Measurements from ENCODE around the gene ZNF436.

Gene ZNF436

DNA sequence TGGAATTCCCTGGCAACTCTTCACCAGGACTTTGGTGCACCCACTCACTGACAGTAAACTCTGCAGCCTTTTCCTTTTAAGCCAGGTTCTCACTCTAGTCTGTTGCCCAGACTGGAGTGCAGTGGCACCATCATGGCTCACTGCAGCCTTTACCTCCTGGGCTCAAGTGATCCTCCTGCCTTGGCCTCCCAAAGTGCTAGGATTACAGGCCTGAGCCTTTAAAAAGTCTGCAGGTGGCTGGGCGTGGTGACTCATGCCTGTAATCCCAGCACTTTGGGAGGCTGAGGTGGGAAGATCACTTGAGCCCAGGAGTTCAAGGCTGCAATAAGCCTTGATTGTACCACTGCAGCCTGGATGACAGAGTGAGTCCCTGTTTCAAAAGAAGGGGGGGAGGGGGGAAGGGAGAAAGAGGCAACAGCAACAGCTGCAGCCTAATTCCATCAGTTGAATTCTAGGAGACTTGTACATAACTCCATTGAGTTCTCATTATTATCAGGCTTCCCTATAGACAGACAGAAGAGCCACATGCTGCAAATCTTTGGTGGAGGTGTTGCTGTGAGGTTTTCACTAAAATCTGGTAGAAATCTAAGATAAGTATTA lies 17.4 kb downstream of the ZNF436 start:
- Histone ChIP-seq H3K4me1 (ENCODE audit: insufficient read depth, low read length, severe bottlenecking) (no peaks in the 10 kb centered on the region), H3K4me2 (ENCODE audit: low read length) (no peak overlapping the region), H3K27me3 (ENCODE audit: insufficient read depth, low read length) (no peaks in the 10 kb centered on the region), H3K27ac (ENCODE audit: low read depth, low read length, poor library complexity, severe bottlenecking) (no peak overlapping the region), H3F3A (ENCODE audit: insufficient read depth, low read length) (no peaks in the 10 kb centered on the region), H3K9ac (ENCODE audit: low read length) (no peak overlapping the region), H2AFZ (ENCODE audit: low read length) (no peak overlapping the region), H4K20me1 (ENCODE audit: insufficient read depth, low read length) (no peaks in the 10 kb centered on the region), H3K36me3 (ENCODE audit: insufficient read depth, low read length) (no peaks in the 10 kb centered on the region), H3K9me2 (ENCODE audit: low read depth, low read length) (no peaks in the 10 kb centered on the region), H3K79me2 (ENCODE audit: insufficient read depth, low read length) (no peaks in the 10 kb centered on the region), H3K9me3 (ENCODE audit: low read length) (no peaks in the 10 kb centered on the region), H3K4me3 (ENCODE audit: low read depth, low read length, poor library complexity, severe bottlenecking) (no peak overlapping the region)
- TF ChIP-seq, protein P1, sequence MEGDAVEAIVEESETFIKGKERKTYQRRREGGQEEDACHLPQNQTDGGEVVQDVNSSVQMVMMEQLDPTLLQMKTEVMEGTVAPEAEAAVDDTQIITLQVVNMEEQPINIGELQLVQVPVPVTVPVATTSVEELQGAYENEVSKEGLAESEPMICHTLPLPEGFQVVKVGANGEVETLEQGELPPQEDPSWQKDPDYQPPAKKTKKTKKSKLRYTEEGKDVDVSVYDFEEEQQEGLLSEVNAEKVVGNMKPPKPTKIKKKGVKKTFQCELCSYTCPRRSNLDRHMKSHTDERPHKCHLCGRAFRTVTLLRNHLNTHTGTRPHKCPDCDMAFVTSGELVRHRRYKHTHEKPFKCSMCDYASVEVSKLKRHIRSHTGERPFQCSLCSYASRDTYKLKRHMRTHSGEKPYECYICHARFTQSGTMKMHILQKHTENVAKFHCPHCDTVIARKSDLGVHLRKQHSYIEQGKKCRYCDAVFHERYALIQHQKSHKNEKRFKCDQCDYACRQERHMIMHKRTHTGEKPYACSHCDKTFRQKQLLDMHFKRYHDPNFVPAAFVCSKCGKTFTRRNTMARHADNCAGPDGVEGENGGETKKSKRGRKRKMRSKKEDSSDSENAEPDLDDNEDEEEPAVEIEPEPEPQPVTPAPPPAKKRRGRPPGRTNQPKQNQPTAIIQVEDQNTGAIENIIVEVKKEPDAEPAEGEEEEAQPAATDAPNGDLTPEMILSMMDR (IDR thresholded peaks at IDR 0.05; ENCODE audit: low read length): no peak
- no peak for TF ChIP-seq EZH2 (IDR thresholded peaks at IDR 0.05; ENCODE audit: borderline replicate concordance, low read length)

DNA sequence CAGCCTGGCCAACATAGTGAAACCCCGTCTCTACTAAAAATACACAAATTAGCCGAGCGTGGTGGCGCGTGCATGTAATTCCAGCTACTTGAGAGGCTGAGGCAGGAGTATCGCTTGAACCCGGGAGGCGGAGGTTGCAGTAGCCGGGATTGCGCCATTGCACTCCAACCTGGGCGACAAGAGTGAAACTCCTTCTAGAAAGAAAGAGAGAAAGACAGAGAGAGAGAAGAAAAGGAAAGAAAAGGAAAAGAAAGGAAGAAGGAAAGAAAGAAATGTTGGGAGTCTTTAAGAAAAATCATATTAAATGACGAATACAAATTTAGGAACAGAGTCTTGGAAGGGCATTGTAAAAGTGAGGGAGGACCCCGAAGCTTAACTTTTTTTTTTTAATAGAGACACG lies 23.7 kb downstream of the ZNF436 start:
- Histone ChIP-seq H3K27me3 (ENCODE audit: insufficient read depth, low read length) (no peaks in the 10 kb centered on the region), H3K79me2 (ENCODE audit: insufficient read depth, low read length) (peaks cover 28% of the 10 kb centered on the region), H3K36me3 (ENCODE audit: insufficient read depth, low read length) (peaks cover 3% of the 10 kb centered on the region; the same call in 1 of the 2 replicates), H3K9me2 (ENCODE audit: low read depth, low read length) (no peaks in the 10 kb centered on the region), H3K9me3 (ENCODE audit: low read length) (no peaks in the 10 kb centered on the region), H3K4me2 (ENCODE audit: low read length) (no peak overlapping the region), H3F3A (ENCODE audit: insufficient read depth, low read length) (no peaks in the 10 kb centered on the region), H3K27ac (ENCODE audit: low read depth, low read length, poor library complexity, severe bottlenecking) (no peak overlapping the region), H3K4me1 (ENCODE audit: insufficient read depth, low read length, severe bottlenecking) (peaks cover 26% of the 10 kb centered on the region), H3K9ac (ENCODE audit: low read length) (no peak overlapping the region), H3K4me3 (ENCODE audit: low read depth, low read length, poor library complexity, severe bottlenecking) (no peak overlapping the region), H4K20me1 (ENCODE audit: insufficient read depth, low read length) (no peaks in the 10 kb centered on the region), H2AFZ (ENCODE audit: low read length) (no peak overlapping the region)
- TF ChIP-seq EZH2 (IDR thresholded peaks at IDR 0.05; ENCODE audit: borderline replicate concordance, low read length): no peak
- TF ChIP-seq, protein P1 (IDR thresholded peaks at IDR 0.05; ENCODE audit: low read length): no peak

DNA sequence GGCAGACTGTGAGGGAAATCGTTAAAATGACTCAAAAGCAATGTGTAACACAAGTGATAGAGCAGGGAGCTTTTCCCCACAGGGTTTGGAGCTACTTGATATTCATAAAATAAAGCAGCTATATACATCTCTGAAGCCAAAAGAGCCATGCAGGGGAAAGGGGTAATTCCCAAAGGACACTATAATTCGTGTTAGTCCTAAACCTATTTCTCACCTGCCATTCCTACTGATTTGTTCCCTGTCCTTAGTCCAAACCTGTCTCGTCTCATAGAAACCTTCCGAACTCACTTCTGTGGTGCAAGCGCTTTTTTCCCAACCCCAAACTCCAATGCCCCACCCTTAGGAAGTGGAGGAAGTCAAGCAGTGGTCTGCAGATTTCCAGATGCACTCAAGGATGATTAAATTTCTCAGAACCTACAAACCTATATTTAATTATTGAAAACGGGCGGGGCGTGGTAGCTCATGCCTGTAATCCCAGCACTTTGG lies 24.6 kb downstream of the ZNF436 start:
- peaks cover 4% of the 10 kb centered on the region; the same call in 1 of the 2 replicates for H4K20me1 ChIP-seq (ENCODE audit: insufficient read depth, low read length)
- no peaks in the 10 kb centered on the region for H3K9me2 ChIP-seq (ENCODE audit: low read depth, low read length)
- H3K9me3 ChIP-seq (ENCODE audit: low read length): no peaks in the 10 kb centered on the region
- peaks cover 37% of the 10 kb centered on the region for H3K79me2 ChIP-seq (ENCODE audit: insufficient read depth, low read length)
- H3K4me1 ChIP-seq (ENCODE audit: insufficient read depth, low read length, severe bottlenecking): peaks cover 35% of the 10 kb centered on the region
- TF ChIP-seq EZH2 (IDR thresholded peaks at IDR 0.05; ENCODE audit: borderline replicate concordance, low read length): no peak
- TF ChIP-seq, protein P1 (IDR thresholded peaks at IDR 0.05; ENCODE audit: low read length): no peak
- H3K4me3 ChIP-seq (ENCODE audit: low read depth, low read length, poor library complexity, severe bottlenecking): peak overlapping the region; percentile 93
- peak overlapping the region; percentile 76; the same call in 1 of the 2 replicates for H2AFZ ChIP-seq (ENCODE audit: low read length)
- no peaks in the 10 kb centered on the region for H3K27me3 ChIP-seq (ENCODE audit: insufficient read depth, low read length)
- H3K9ac ChIP-seq (ENCODE audit: low read length): peak overlapping the region; percentile 83
- peak overlapping the region; percentile 24 for H3K27ac ChIP-seq (ENCODE audit: low read depth, low read length, poor library complexity, severe bottlenecking)
- H3F3A ChIP-seq (ENCODE audit: insufficient read depth, low read length): no peaks in the 10 kb centered on the region
- H3K4me2 ChIP-seq (ENCODE audit: low read length): peak overlapping the region; percentile 83
- peaks cover 12% of the 10 kb centered on the region; the same call in 1 of the 2 replicates for H3K36me3 ChIP-seq (ENCODE audit: insufficient read depth, low read length)

Data from OCI-LY1 (cell line).